ENCODE data around the gene CSNK2A1.
"Not testable (repeated sequence)": the region's sequence is repeated elsewhere in the genome, so short reads cannot be mapped to it uniquely, and the experiment has no call there.

Gene CSNK2A1

GRCh38 chr20:483815-484644 is 59.6 kb downstream of the CSNK2A1 start:
- DNase-seq (ENCODE audit: low spot score), result no peak

- DNase-seq (ENCODE audit: low spot score), result no peak
Measured at GRCh38 chr20:481167-481566, 62.4 kb downstream of the CSNK2A1 start.

- DNase-seq (ENCODE audit: low spot score), result no peak
Measured at GRCh38 chr20:480044-480443, 63.5 kb downstream of the CSNK2A1 start.

GRCh38 chr20:479487-479886 is 64.1 kb downstream of the CSNK2A1 start:
- DNase-seq (ENCODE audit: low spot score), result no peak

GRCh38 chr20:478949-479429 is 64.6 kb downstream of the CSNK2A1 start:
- DNase-seq (ENCODE audit: low spot score), result peak; percentile 60

- no peak for DNase-seq (ENCODE audit: low spot score)
Measured at GRCh38 chr20:478010-478948, 65.3 kb downstream of the CSNK2A1 start.

- not testable (repeated sequence) for DNase-seq (ENCODE audit: low spot score)
Measured at GRCh38 chr20:476561-477249, 66.9 kb downstream of the CSNK2A1 start.

GRCh38 chr20:475463-476357 is 67.9 kb downstream of the CSNK2A1 start:
- DNase-seq (ENCODE audit: low spot score), result no peak

- no peak for DNase-seq (ENCODE audit: low spot score)
Measured at GRCh38 chr20:474581-474980, 69.0 kb downstream of the CSNK2A1 start.

GRCh38 chr20:472889-473292 is 70.7 kb downstream of the CSNK2A1 start:
- no peak for DNase-seq (ENCODE audit: low spot score)

GRCh38 chr20:472137-472846 is 71.3 kb downstream of the CSNK2A1 start:
- no peak for DNase-seq (ENCODE audit: low spot score)

GRCh38 chr20:469746-470490 is 73.7 kb downstream of the CSNK2A1 start:
- DNase-seq (ENCODE audit: low spot score), result no peak

- DNase-seq (ENCODE audit: low spot score), result no peak
Measured at GRCh38 chr20:467755-468154, 75.8 kb downstream of the CSNK2A1 start.

- DNase-seq (ENCODE audit: low spot score), result peak; percentile 86
Measured at GRCh38 chr20:462199-462991, 81.2 kb downstream of the CSNK2A1 start, which contains the start of gene TBC1D20. Gene TBC1D20, minus strand, starts transcription at chr20:462533. Its CDS starts 128 bp downstream, at chr20:462405.

GRCh38 chr20:461254-462198 is 82.1 kb downstream of the CSNK2A1 start:
- DNase-seq (ENCODE audit: low spot score), result peak; percentile 25

GRCh38 chr20:460707-461106 is 82.9 kb downstream of the CSNK2A1 start:
- no peak for DNase-seq (ENCODE audit: low spot score)

GRCh38 chr20:460180-460579 is 83.4 kb downstream of the CSNK2A1 start:
- no peak for DNase-seq (ENCODE audit: low spot score)

- no peak for DNase-seq (ENCODE audit: low spot score)
Measured at GRCh38 chr20:458776-459175, 84.8 kb downstream of the CSNK2A1 start.

Measured in CD4-positive, alpha-beta T cell treated with Interleukin-6 at 100 ng/mL for 8 hours (primary cell).